Stimulated activated CD8-positive, alpha-beta memory T cell treated with anti-CD3 and anti-CD28 coated beads, Interleukin-15, amount 100 ng/mL, for 48 hours (primary cell): Measurements from ENCODE around the gene PLB1.
A peak's percentile ranks its signal among the peaks of the same experiment; 100 is the strongest.

Experiments used
- DNase-seq, 2 donors: peaks; one replicate each; pipeline ENCODE4 v3.0.0-alpha.2; 2020; ENCODE audit warnings: low read depth in 2 of 2

PLB1 gene

GRCh38 chr2:28565720-28566295, 69.9 kb downstream of the PLB1 start:
- no peak for DNase-seq

- peak; percentile 82 for DNase-seq
Measured at GRCh38 chr2:28566521-28567041, 70.7 kb downstream of the PLB1 start.

GRCh38 chr2:28567061-28567471, 71.2 kb downstream of the PLB1 start:
- DNase-seq = no peak

GRCh38 chr2:28568036-28568435, 72.2 kb downstream of the PLB1 start:
- DNase-seq = no peak

GRCh38 chr2:28568533-28568932, 72.7 kb downstream of the PLB1 start:
- no peak for DNase-seq

- DNase-seq = no peak
Measured at GRCh38 chr2:28570431-28570830, 74.6 kb downstream of the PLB1 start.

- DNase-seq = no peak
Measured at GRCh38 chr2:28576714-28577113, 80.9 kb downstream of the PLB1 start.

GRCh38 chr2:28577791-28578680, 82.2 kb downstream of the PLB1 start:
- DNase-seq = no peak

GRCh38 chr2:28578774-28579173, 82.9 kb downstream of the PLB1 start:
- DNase-seq = no peak

- no peak for DNase-seq
Measured at GRCh38 chr2:28579606-28580005, 83.7 kb downstream of the PLB1 start.

- DNase-seq = no peak
Measured at GRCh38 chr2:28580078-28580477, 84.2 kb downstream of the PLB1 start.

- no peak for DNase-seq
Measured at GRCh38 chr2:28581312-28581711, 85.5 kb downstream of the PLB1 start.

- DNase-seq = no peak
Measured at GRCh38 chr2:28582152-28582551, 86.3 kb downstream of the PLB1 start.

- DNase-seq = no peak
Measured at GRCh38 chr2:28582595-28582994, 86.7 kb downstream of the PLB1 start.

GRCh38 chr2:28583899-28584553, 88.2 kb downstream of the PLB1 start:
- DNase-seq = peak; percentile 62 to 73

- DNase-seq = peak in 1 of 2 donors; percentile 32
Measured at GRCh38 chr2:28586867-28587266, 91.0 kb downstream of the PLB1 start.

GRCh38 chr2:28587526-28588291, 91.8 kb downstream of the PLB1 start:
- DNase-seq = no peak

GRCh38 chr2:28588292-28588670, 92.4 kb downstream of the PLB1 start:
- DNase-seq = no peak

GRCh38 chr2:28589746-28590463, 94.0 kb downstream of the PLB1 start:
- DNase-seq = no peak

- DNase-seq = no peak
Measured at GRCh38 chr2:28590496-28591301, 94.8 kb downstream of the PLB1 start.
